Measurements from ENCODE around the gene PITPNM3. TPM values are rescaled to one million over a fixed set of nuclear protein-coding genes. Genes with fewer than 3 reads are reported as not detected.

Gene PITPNM3
- polyA plus RNA-seq, 2 donors, result 9.5 to 14.4 TPM

Other genes with a start within 250 kb of the PITPNM3 start
- not detected for gene AIPL1, start 121.4 kb downstream of the PITPNM3 start, polyA plus RNA-seq
- gene PIMREG, start 112.1 kb downstream of the PITPNM3 start, polyA plus RNA-seq, result 1 to 10 TPM; 1.7 to 4.0 TPM
- 1 to 10 TPM; 5.8 to 6.7 TPM for gene KIAA0753, start 84.2 kb upstream of the PITPNM3 start, polyA plus RNA-seq
- 100 to 1,000 TPM; 578 to 612 TPM for gene TXNDC17, start 84.5 kb upstream of the PITPNM3 start, polyA plus RNA-seq
- gene MED31, start 95.0 kb upstream of the PITPNM3 start, polyA plus RNA-seq, result 10 to 100 TPM; 18.1 to 34.6 TPM
- 1 to 10 TPM; 2.1 to 2.9 TPM for gene C17orf100, start 95.2 kb upstream of the PITPNM3 start, polyA plus RNA-seq
- 1 to 10 TPM in 1 of 2 donors, under 1 TPM in 1; 0.49 to 2.1 TPM for gene SLC13A5, start 156.8 kb upstream of the PITPNM3 start, polyA plus RNA-seq
- gene XAF1, start 199.5 kb upstream of the PITPNM3 start, polyA plus RNA-seq, result 10 to 100 TPM in 1 of 2 donors, 1 to 10 TPM in 1; 9.4 to 26.8 TPM
- gene FBXO39, start 219.7 kb upstream of the PITPNM3 start, polyA plus RNA-seq, result under 1 TPM; 0.28 to 0.61 TPM